IMR-90 (cell line): ENCODE measurements around the gene FARS2. TPM values are rescaled to one million over a fixed set of nuclear protein-coding genes. Genes with fewer than 3 reads are reported as not detected.

Experiments
- ATAC-seq: fragments of 200-7000 bp; cut with Tn5 transposase; 2 replicates; pipeline ENCODE4 v1.9.1; 2020; ENCODE audit warnings: low read depth, mild to moderate bottlenecking, moderate library complexity
- BruUV-seq: library from RNA; stranded (reverse); fragments of 400-500 nt; replicated peaks from 2 replicates; lab custom pipeline; 2021; lab: Mats Ljungman, UMichigan
- CTCF ChIA-PET: fragments of 300-600 bp; formaldehyde crosslinking; extraction: SDS; loops from one replicate; lab custom pipeline; 2021; ENCODE audit warnings: antibody characterized with exemption; lab: Yijun Ruan, JAX
- POLR2A ChIA-PET: fragments of 300-600 bp; sonication (Branson Sonifier 250); formaldehyde crosslinking; loops from one replicate; lab custom pipeline; 2022; ENCODE audit warnings: antibody characterized with exemption; ENCODE audit not compliant: unreplicated experiment; lab: Charles Lee
- DNase-seq: peaks from one replicate; pipeline ENCODE4 v3.0.0; 2013
- H2AFZ ChIP-seq: replicated peaks from 2 replicates; pipeline ENCODE3; 2013; ENCODE audit warnings: low read length, mild to moderate bottlenecking; ENCODE audit not compliant: poor library complexity
- H2AK5ac ChIP-seq: 2 replicates; pipeline ENCODE4 v1.6.1; 2013; ENCODE audit warnings: low read depth, low read length, inconsistent platforms
- H2AK9ac ChIP-seq: replicated peaks from 2 replicates; pipeline ENCODE3; 2013; ENCODE audit warnings: mild to moderate bottlenecking, low read depth, low read length, moderate library complexity; ENCODE audit not compliant: poor library complexity
- H2BK120ac ChIP-seq: 2 replicates; pipeline ENCODE4 v1.6.1; 2013; ENCODE audit warnings: low read depth, low read length, inconsistent platforms
- H2BK15ac ChIP-seq: 3 replicates; pipeline ENCODE4 v1.6.1; 2013; ENCODE audit warnings: low read depth, low read length, inconsistent platforms
- H2BK20ac ChIP-seq: 2 replicates; pipeline ENCODE4 v1.6.1; 2013; ENCODE audit warnings: low read depth, mild to moderate bottlenecking, inconsistent platforms, low read length, moderate library complexity
- H2BK5ac ChIP-seq: 2 replicates; pipeline ENCODE4 v1.6.1; 2013; ENCODE audit warnings: mild to moderate bottlenecking, low read depth, low read length, inconsistent platforms; ENCODE audit not compliant: poor library complexity, severe bottlenecking
- H3K14ac ChIP-seq: replicated peaks from 2 replicates; pipeline ENCODE4 v1.6.1; 2013; ENCODE audit warnings: low read depth, low read length, inconsistent platforms
- H3K18ac ChIP-seq: 2 replicates; pipeline ENCODE4 v1.6.1; 2013; ENCODE audit warnings: low read depth, low read length, control low read depth
- H3K23ac ChIP-seq: 2 replicates; pipeline ENCODE4 v1.6.1; 2013; ENCODE audit warnings: low read depth, low read length, inconsistent platforms
- H3K27ac ChIP-seq: 2 replicates; pipeline ENCODE4 v1.5.1; 2013; ENCODE audit warnings: mild to moderate bottlenecking, control low read depth, low read length; ENCODE audit not compliant: insufficient read depth
- H3K27me3 ChIP-seq: 2 replicates; pipeline ENCODE4 v1.6.1; 2013; ENCODE audit warnings: low read length; ENCODE audit not compliant: control insufficient read depth, insufficient read depth
- H3K36me3 ChIP-seq: 2 replicates; pipeline ENCODE4 v1.6.1; 2013; ENCODE audit warnings: low read length, mixed read lengths; ENCODE audit not compliant: control insufficient read depth, insufficient read depth
- H3K4ac ChIP-seq: 2 replicates; pipeline ENCODE4 v1.6.1; 2013; ENCODE audit warnings: low read depth, low read length, inconsistent platforms
- H3K4me1 ChIP-seq: 2 replicates; pipeline ENCODE4 v1.6.1; 2013; ENCODE audit warnings: low read length, mixed read lengths; ENCODE audit not compliant: control insufficient read depth, insufficient read depth
- H3K4me2 ChIP-seq: 2 replicates; pipeline ENCODE4 v1.6.1; 2013; ENCODE audit warnings: low read depth, mild to moderate bottlenecking, control low read depth, low read length, moderate library complexity
- H3K4me3 ChIP-seq: 2 replicates; pipeline ENCODE4 v1.5.1; 2013; ENCODE audit warnings: low read depth, mild to moderate bottlenecking, control low read depth, low read length, moderate library complexity; ENCODE audit not compliant: insufficient read depth
- H3K56ac ChIP-seq: 2 replicates; pipeline ENCODE4 v1.6.1; 2013; ENCODE audit warnings: low read length, inconsistent platforms; ENCODE audit not compliant: insufficient read depth; ENCODE audit errors: extremely low read depth
- H3K79me1 ChIP-seq, 2 experiments: 2 replicates each; pipeline ENCODE4 v1.6.1; 2013; ENCODE audit warnings: low read length in 2 of 2, inconsistent platforms in 1 of 2, low read depth in 1 of 2
- H3K9ac ChIP-seq: 2 replicates; pipeline ENCODE4 v1.6.1; 2013; ENCODE audit warnings: low read depth, low read length, control low read depth
- H3K9me1 ChIP-seq: 2 replicates; pipeline ENCODE4 v1.6.1; 2013; ENCODE audit warnings: low read length, inconsistent platforms; ENCODE audit not compliant: insufficient read depth
- H3K9me3 ChIP-seq: 2 replicates; pipeline ENCODE4 v1.6.1; 2013; ENCODE audit warnings: low read length; ENCODE audit not compliant: control insufficient read depth, insufficient read depth
- H4K20me1 ChIP-seq: 2 replicates; pipeline ENCODE4 v1.6.1; 2013; ENCODE audit warnings: low read length, inconsistent platforms; ENCODE audit not compliant: insufficient read depth
- H4K5ac ChIP-seq: 2 replicates; pipeline ENCODE4 v1.6.1; 2013; ENCODE audit warnings: mild to moderate bottlenecking, low read depth, low read length, control low read depth
- H4K8ac ChIP-seq, 2 experiments: 2 replicates each; pipeline ENCODE4 v1.6.1; 2013; ENCODE audit warnings: low read depth in 2 of 2, low read length in 2 of 2, control low read depth in 1 of 2, inconsistent platforms in 1 of 2
- H4K91ac ChIP-seq: 2 replicates; pipeline ENCODE4 v1.6.1; 2013; ENCODE audit warnings: low read depth, low read length, inconsistent platforms; ENCODE audit not compliant: insufficient read depth
- BHLHE40 ChIP-seq: fragments of 150-350 bp; IDR thresholded peaks from 2 replicates; pipeline ENCODE4 v1.6.1; 2016; ENCODE audit warnings: mild to moderate bottlenecking, low read depth, low read length
- FOS ChIP-seq: fragments of 150-350 bp; IDR thresholded peaks from 2 replicates; pipeline ENCODE4 v1.6.1; 2016; ENCODE audit warnings: low read depth, low read length
- MAFK ChIP-seq: IDR thresholded peaks from 2 replicates; pipeline ENCODE4 v1.6.1; 2012; ENCODE audit warnings: low read depth, low read length, improper control_type of control experiment
- MAZ ChIP-seq: IDR thresholded peaks from 2 replicates; pipeline ENCODE4 v1.6.1; 2012; ENCODE audit warnings: low read depth, mild to moderate bottlenecking, low read length, improper control_type of control experiment, moderate library complexity, borderline replicate concordance
- MXI1 ChIP-seq: IDR thresholded peaks from 2 replicates; pipeline ENCODE4 v1.6.1; 2012; ENCODE audit warnings: low read depth, mild to moderate bottlenecking, low read length, moderate library complexity, borderline replicate concordance
- POLR2A ChIP-seq: IDR thresholded peaks from 2 replicates; pipeline ENCODE4 v1.6.1; 2012; ENCODE audit warnings: mild to moderate bottlenecking, low read depth, low read length
- RAD21 ChIP-seq: IDR thresholded peaks from 2 replicates; pipeline ENCODE4 v1.6.1; 2012; ENCODE audit warnings: low read length, improper control_type of control experiment
- RCOR1 ChIP-seq: IDR thresholded peaks from 2 replicates; pipeline ENCODE4 v1.6.1; 2012; ENCODE audit warnings: mild to moderate bottlenecking, low read length, improper control_type of control experiment; ENCODE audit not compliant: insufficient replicate concordance
- SMC3 ChIP-seq: fragments of 150-350 bp; IDR thresholded peaks from 2 replicates; pipeline ENCODE4 v1.6.1; 2016; ENCODE audit warnings: low read depth, mild to moderate bottlenecking, antibody characterized with exemption, low read length, moderate library complexity
- WGBS, 2 experiments: methylation state at CpG; one replicate each; pipeline versions ENCODE4 v1.1.5 to v1.1.7; 2013; ENCODE audit warnings: missing lambda C conversion rate in 2 of 2; ENCODE audit not compliant: insufficient read length in 1 of 2; ENCODE audit errors: extremely low coverage in 2 of 2; 5-methylcytosine and 5-hydroxymethylcytosine counted together
- dilution Hi-C: fragments of 300-500 bp; cut with HindIII; formaldehyde crosslinking; loops from one replicate; pipeline ENCODE4 v1.14.3; 2018; ENCODE audit warnings: low sequenced_read_pairs; ENCODE audit not compliant: unreplicated experiment
- in situ Hi-C: fragments of 300-500 bp; cut with MboI; formaldehyde crosslinking; loops from 3 replicates; pipeline ENCODE4 v1.14.3; 2019; ENCODE audit warnings: low sequenced_read_pairs, inconsistent platforms, mixed read lengths
- intact Hi-C: fragments of 100-400 bp; cut with micrococcal nuclease; formaldehyde crosslinking; loops from 2 replicates; pipeline ENCODE4 v1.10.0; 2022
- polyA plus RNA-seq, 3 experiments: library from polyadenylated mRNA; depleted of rRNA; stranded (reverse); fragments of >200 nt; gene quantifications; 2 replicates each; pipeline ENCODE4 v1.2.3, GENCODE V29; 2012; ENCODE audit warnings: low replicate concordance in 1 of 3
- total RNA-seq: library from RNA; depleted of rRNA; stranded (reverse); fragments of >200 nt; gene quantifications from 2 replicates; pipeline ENCODE4 v1.2.3, GENCODE V29; 2012
- TF ChIP-seq, protein P1 (sequence below): conservative IDR thresholded peaks from 2 replicates; pipeline ENCODE4 v1.5.1; 2012; ENCODE audit warnings: mild to moderate bottlenecking, low read depth, low read length, improper control_type of control experiment

Gene FARS2
- total and polyA plus RNA-seq, 2 of the 4 experiments (the other 2 are of a cell fraction), result 12.1 to 28.9 TPM

- BruUV-seq, result no TSS peak
- ChIA-PET CTCF (interaction anchor here (0.6 kb wide), 1 partner anchor 173 kb away, joined by 3 read pairs; no protein-coding TSS in a partner anchor), POLR2A (no interaction called here)
- no peak overlapping the region for H4K5ac ChIP-seq
- in situ Hi-C loops (no loop called here), intact Hi-C loops (no loop called here), dilution Hi-C loops (no loop called here)
- H3K36me3 ChIP-seq, result no peaks in the 10 kb centered on the region; the same call in 1 of the 2 replicates
- no peak overlapping the region for H2AK9ac ChIP-seq
- no peak overlapping the region for H3K18ac ChIP-seq
- DNase-seq (no peak), ATAC-seq (no peak)
- H3K23ac ChIP-seq, result no peak overlapping the region
- H3K56ac ChIP-seq, result no peak overlapping the region
- no peak overlapping the region for H2AFZ ChIP-seq
- no peak overlapping the region for H3K14ac ChIP-seq
- no peaks in the 10 kb centered on the region for H3K4me1 ChIP-seq
- H3K27me3 ChIP-seq, result no peaks in the 10 kb centered on the region
- H4K8ac ChIP-seq, result no peak overlapping the region
- H2BK15ac ChIP-seq, result no peak overlapping the region
- no peak overlapping the region for H3K9ac ChIP-seq
- no peak overlapping the region for H2BK20ac ChIP-seq
- no peaks in the 10 kb centered on the region for H3K9me3 ChIP-seq
- no peak overlapping the region for H4K91ac ChIP-seq
- no peak overlapping the region for H2BK5ac ChIP-seq
- H3K4me2 ChIP-seq, result no peak overlapping the region
- no peak overlapping the region for H3K4ac ChIP-seq
- H3K27ac ChIP-seq, result no peak overlapping the region
- WGBS, 2 experiments, result no CpG with 5 or more reads among the region's 2 CpGs
- H3K9me1 ChIP-seq, result no peaks in the 10 kb centered on the region; the same call in 1 of the 2 replicates
- no peak overlapping the region for H3K4me3 ChIP-seq
- H4K20me1 ChIP-seq, result no peaks in the 10 kb centered on the region
- H3K79me1 ChIP-seq, result no peaks in the 10 kb centered on the region
- H2AK5ac ChIP-seq, result no peak overlapping the region
- no peak overlapping the region for H2BK120ac ChIP-seq
- TF ChIP-seq MAZ, result no peak
- no peak for TF ChIP-seq FOS
- TF ChIP-seq BHLHE40, result no peak
- no peak for TF ChIP-seq RAD21
- TF ChIP-seq POLR2A, result no peak
- TF ChIP-seq MXI1, result no peak
- TF ChIP-seq, protein P1, sequence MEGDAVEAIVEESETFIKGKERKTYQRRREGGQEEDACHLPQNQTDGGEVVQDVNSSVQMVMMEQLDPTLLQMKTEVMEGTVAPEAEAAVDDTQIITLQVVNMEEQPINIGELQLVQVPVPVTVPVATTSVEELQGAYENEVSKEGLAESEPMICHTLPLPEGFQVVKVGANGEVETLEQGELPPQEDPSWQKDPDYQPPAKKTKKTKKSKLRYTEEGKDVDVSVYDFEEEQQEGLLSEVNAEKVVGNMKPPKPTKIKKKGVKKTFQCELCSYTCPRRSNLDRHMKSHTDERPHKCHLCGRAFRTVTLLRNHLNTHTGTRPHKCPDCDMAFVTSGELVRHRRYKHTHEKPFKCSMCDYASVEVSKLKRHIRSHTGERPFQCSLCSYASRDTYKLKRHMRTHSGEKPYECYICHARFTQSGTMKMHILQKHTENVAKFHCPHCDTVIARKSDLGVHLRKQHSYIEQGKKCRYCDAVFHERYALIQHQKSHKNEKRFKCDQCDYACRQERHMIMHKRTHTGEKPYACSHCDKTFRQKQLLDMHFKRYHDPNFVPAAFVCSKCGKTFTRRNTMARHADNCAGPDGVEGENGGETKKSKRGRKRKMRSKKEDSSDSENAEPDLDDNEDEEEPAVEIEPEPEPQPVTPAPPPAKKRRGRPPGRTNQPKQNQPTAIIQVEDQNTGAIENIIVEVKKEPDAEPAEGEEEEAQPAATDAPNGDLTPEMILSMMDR, result no peak
- no peak for TF ChIP-seq RCOR1
- TF ChIP-seq MAFK, result no peak
- no peak for TF ChIP-seq SMC3
Observed at GRCh38 chr6:5679270-5679669, 418.0 kb downstream of the FARS2 start.
